K562 (cell line): ENCODE measurements around the gene PEAR1. TPM values are rescaled to one million over a fixed set of nuclear protein-coding genes. Genes with fewer than 3 reads are reported as not detected.

ENCODE experiments used
- ADNP ChIP-seq: fragments of 200-800 bp; sonication (Bioruptor generic); IDR thresholded peaks from 2 replicates; pipeline ENCODE4 v1.6.1; 2016; ENCODE audit warnings: missing genetic modification characterization, missing compliant biosample characterization
- E4F1 ChIP-seq: fragments of 250-450 bp; sonication (Bioruptor Pico); IDR thresholded peaks from 2 replicates; pipeline ENCODE4 v1.5.0; 2021; ENCODE audit warnings: mild to moderate bottlenecking, borderline replicate concordance
- ETV1 ChIP-seq: fragments of 450-650 bp; conservative IDR thresholded peaks from 2 replicates; pipeline ENCODE4 v1.6.1; 2016; ENCODE audit warnings: missing genetic modification characterization, control low read depth, low read depth, missing compliant biosample characterization
- EZH2 ChIP-seq: IDR thresholded peaks from 2 replicates; pipeline ENCODE4 v1.6.1; 2012; ENCODE audit warnings: low read depth, mild to moderate bottlenecking, inconsistent platforms, low read length, borderline replicate concordance
- FOXK2 ChIP-seq, 2 experiments: fragments of 450-650 bp; IDR thresholded peaks in 1 of 2; conservative IDR thresholded peaks in 1 of 2; 2 replicates each; pipeline ENCODE4 v1.6.1; 2016; ENCODE audit warnings: low read depth in 2 of 2, mild to moderate bottlenecking in 1 of 2
- GABPB1 ChIP-seq: sonication (generic); formaldehyde crosslinking; IDR thresholded peaks from 2 replicates; pipeline ENCODE4 v1.8.0; 2022; ENCODE audit warnings: mild to moderate bottlenecking, missing genetic modification reagents
- HDGF ChIP-seq: fragments of 450-650 bp; IDR thresholded peaks from 2 replicates; pipeline ENCODE4 v1.6.1; 2016
- MAFF ChIP-seq: IDR thresholded peaks from 2 replicates; pipeline ENCODE4 v1.6.1; 2012; ENCODE audit warnings: low read length, improper control_type of control experiment
- POLR3A ChIP-seq: IDR thresholded peaks from 2 replicates; pipeline ENCODE4 v1.6.1; 2011; ENCODE audit warnings: borderline replicate concordance, mild to moderate bottlenecking, moderate library complexity; ENCODE audit not compliant: insufficient read length, insufficient read depth; ENCODE audit errors: extremely low read depth
- RREB1 ChIP-seq: fragments of 250-450 bp; sonication (Bioruptor Pico); IDR thresholded peaks from 2 replicates; pipeline ENCODE4 v1.4.0; 2020
- TBL1XR1 ChIP-seq, 2 experiments: IDR thresholded peaks; 2 replicates each; pipeline ENCODE4 v1.6.1; 2012; ENCODE audit warnings: improper control_type of control experiment in 2 of 2, low read length in 2 of 2, mild to moderate bottlenecking in 1 of 2
- TBP ChIP-seq: optimal IDR thresholded peaks from 2 replicates; pipeline ENCODE3; 2011; ENCODE audit warnings: low read depth, low read length, improper control_type of control experiment
- THRB ChIP-seq: fragments of 450-650 bp; formaldehyde crosslinking; conservative IDR thresholded peaks from 2 replicates; pipeline ENCODE4 v1.4.0; 2022; ENCODE audit warnings: mild to moderate bottlenecking, missing genetic modification characterization
- ZBTB8A ChIP-seq: fragments of 450-650 bp; IDR thresholded peaks from 2 replicates; pipeline ENCODE4 v1.6.1; 2018; ENCODE audit warnings: mild to moderate bottlenecking, moderate library complexity; ENCODE audit not compliant: partially characterized antibody
- polyA plus RNA-seq, 8 experiments: library from polyadenylated mRNA; depleted of rRNA in 4 of 8; stranded (reverse) in 5 of 8; unstranded in 3 of 8; fragments of >200 nt; fragmentation: Nextera tagmentation in 2 of 8; fragmentation: Illumina TruSeq in 1 of 8; extraction: Ambion mirVana in 2 of 8; extraction: Trizol in 1 of 8; gene quantifications; 2 replicates each; pipeline versions ENCODE4 v1.2.1 to v1.2.3, GENCODE V29; 2011 to 2014; ENCODE audit warnings: inconsistent platforms in 1 of 8, missing spikeins in 1 of 8
- total RNA-seq, 7 experiments: library from RNA; depleted of rRNA in 6 of 7; stranded (reverse); fragments of >200 nt in 6 of 7; fragmentation: Illumina TruSeq in 2 of 7; extraction: Trizol in 2 of 7; gene quantifications; 2 replicates each; pipeline versions ENCODE4 v1.2.1 to v1.2.3, GENCODE V29; 2011 to 2021; ENCODE audit warnings: low replicate concordance in 1 of 7

The PEAR1 gene
- total and polyA plus RNA-seq, 9 of the 15 experiments (the other 6 are each of a cell fraction or from before 2014, with no cell fraction given), result 0.87 to 13.9 (median 6.1) TPM

- TF ChIP-seq RREB1 (CRISPR knock-in tag) (no peak), THRB (no peak), GABPB1 (CRISPR knock-in tag) (0 out of 2 replicates have a peak, but pooled peaks have one; percentile 26), ETV1 (tag) (0 out of 2 replicates have a peak, but pooled peaks have one; percentile 26), ZBTB8A (no peak), EZH2 (no peak), POLR3A (no peak), HDGF (0 out of 2 replicates have a peak, but pooled peaks have one; percentile 21), ADNP (no peak), FOXK2 (conservative IDR thresholded peaks at IDR 0.05 in 1 of 2, IDR thresholded peaks at IDR 0.05 in 1 of 2; ENCODE audit: low read depth in 2 of 2) (peak in 1 of 2 experiments; percentile 49; a peak in 1 of 4 replicates), E4F1 (CRISPR knock-in tag) (no peak), TBP (peak; percentile 45), MAFF (no peak), TBL1XR1 (IDR thresholded peaks at IDR 0.05; ENCODE audit: low read length in 2 of 2) (no peak)
- TF ChIP-seq, all 486 proteins: peak for 14
Observed at GRCh38 chr1:156895455-156895812, 1.9 kb downstream of the PEAR1 start (continued).
